ENCODE data around the gene VRK1. TPM values are rescaled to one million over a fixed set of nuclear protein-coding genes. Genes with fewer than 3 reads are reported as not detected.

The VRK1 gene
- total and polyA plus RNA-seq, 9 donors = 7.8 to 31.7 (median 16.9) TPM

- intact Hi-C loops (cut with DNase I) = no loop called here
- H3K27me3 ChIP-seq = no peaks in the 10 kb centered on the region
- no peaks in the 10 kb centered on the region for H3K36me3 ChIP-seq
- TF ChIP-seq CTCF (IDR thresholded peaks at IDR 0.05) (no peak), POLR2A (IDR thresholded peaks at IDR 0.05) (no peak), EP300 (IDR thresholded peaks at IDR 0.05) (no peak)
- H3K4me1 ChIP-seq (ENCODE audit: insufficient read depth) = no peaks in the 10 kb centered on the region
- H3K9me3 ChIP-seq = no peaks in the 10 kb centered on the region
- 80 to 95% (median 91%) methylated on average over 3 of the region's 3 CpGs for WGBS, 3 donors
- H3K4me3 ChIP-seq = no peak overlapping the region
- no peak overlapping the region for H3K27ac ChIP-seq
- no peak for DNase-seq
Measured at GRCh38 chr14:96930526-96930925, 133.3 kb downstream of the VRK1 start.

Data from ovary (tissue), 9 donors.